Testis (tissue), 2 donors: Measurements from ENCODE around the gene IL34.

Experiments
- CTCF ChIP-seq, 3 experiments: fragments of 450-650 bp in 2 of 3; fragments of 200-600 bp in 1 of 3; sonication (generic) in 1 of 3; IDR thresholded peaks; one replicate each; pipeline ENCODE4 v1.5.1; 2016 to 2019; ENCODE audit warnings: antibody characterized with exemption in 3 of 3, mild to moderate bottlenecking in 2 of 3, moderate library complexity in 1 of 3
- POLR2A ChIP-seq: fragments of 450-650 bp; IDR thresholded peaks from one replicate; pipeline ENCODE4 v1.6.1; 2017; ENCODE audit warnings: antibody characterized with exemption, mild to moderate bottlenecking, moderate library complexity

GRCh38 chr16:70611224-70611598 lies 35.1 kb upstream of the IL34 start:
- no peak for TF ChIP-seq POLR2A
- no peak for TF ChIP-seq CTCF (IDR thresholded peaks at IDR 0.05)
